ENCODE data around the gene OTOG. TPM values are rescaled to one million over a fixed set of nuclear protein-coding genes. Genes with fewer than 3 reads are reported as not detected.

The OTOG gene
- total RNA-seq, result under 0.01 TPM

GRCh38 chr11:17547051-17547577 lies at the start of gene OTOG:
Gene OTOG, plus strand, starts transcription at chr11:17547259. Its CDS starts 114 bp downstream, at chr11:17547373.
- DNase-seq, result no peak

GRCh38 chr11:17498058-17498457 lies 49.0 kb upstream of the OTOG start:
- DNase-seq, result no peak

- no peak for DNase-seq
These were observed 48.6 kb upstream of the OTOG start for GRCh38 chr11:17498475-17498874.

GRCh38 chr11:17500673-17501072 lies 46.4 kb upstream of the OTOG start:
- no peak for DNase-seq

- DNase-seq, result no peak
These were observed 44.4 kb upstream of the OTOG start for GRCh38 chr11:17502630-17503029.

- DNase-seq, result peak; percentile 84
These were observed 42.5 kb upstream of the OTOG start for GRCh38 chr11:17504330-17505107.

- DNase-seq, result no peak
These were observed 41.9 kb upstream of the OTOG start for GRCh38 chr11:17505146-17505545.

- no peak for DNase-seq
These were observed 40.7 kb upstream of the OTOG start for GRCh38 chr11:17506314-17506713.

- DNase-seq, result no peak
These were observed 40.1 kb upstream of the OTOG start for GRCh38 chr11:17506942-17507341.

- DNase-seq, result no peak
These were observed 39.3 kb upstream of the OTOG start for GRCh38 chr11:17507773-17508172.

GRCh38 chr11:17508306-17508705 lies 38.8 kb upstream of the OTOG start:
- no peak for DNase-seq

- no peak for DNase-seq
These were observed 38.3 kb upstream of the OTOG start for GRCh38 chr11:17508791-17509190.

GRCh38 chr11:17510507-17511206 lies 36.4 kb upstream of the OTOG start:
- peak; percentile 42 for DNase-seq

- no peak for DNase-seq
These were observed 35.5 kb upstream of the OTOG start for GRCh38 chr11:17511571-17511970.

GRCh38 chr11:17512101-17512500 lies 35.0 kb upstream of the OTOG start:
- no peak for DNase-seq

- no peak for DNase-seq
These were observed 33.2 kb upstream of the OTOG start for GRCh38 chr11:17513853-17514252.

GRCh38 chr11:17514476-17514875 lies 32.6 kb upstream of the OTOG start:
- DNase-seq, result no peak

- DNase-seq, result no peak
These were observed 31.4 kb upstream of the OTOG start for GRCh38 chr11:17515443-17516176.

- no peak for DNase-seq
These were observed 30.4 kb upstream of the OTOG start for GRCh38 chr11:17516551-17517150.

- no peak for DNase-seq
These were observed 29.9 kb upstream of the OTOG start for GRCh38 chr11:17517186-17517585.

- no peak for DNase-seq
These were observed 28.7 kb upstream of the OTOG start for GRCh38 chr11:17518366-17518765.

Measured in tongue (tissue), 2 donors.